Astrocyte (in vitro differentiated cells and primary cell): ENCODE measurements around the gene GLS2.

Experiments used
- EZH2 ChIP-seq: IDR thresholded peaks from 2 replicates; pipeline ENCODE4 v1.6.1; 2012; ENCODE audit warnings: mild to moderate bottlenecking, low read length, inconsistent platforms; ENCODE audit not compliant: insufficient read depth
- TF ChIP-seq, protein P1 (sequence below): IDR thresholded peaks from 2 replicates; pipeline ENCODE4 v1.5.1; 2011; ENCODE audit warnings: low read depth, mild to moderate bottlenecking, inconsistent platforms, low read length, moderate library complexity; ENCODE audit not compliant: insufficient read depth

DNA sequence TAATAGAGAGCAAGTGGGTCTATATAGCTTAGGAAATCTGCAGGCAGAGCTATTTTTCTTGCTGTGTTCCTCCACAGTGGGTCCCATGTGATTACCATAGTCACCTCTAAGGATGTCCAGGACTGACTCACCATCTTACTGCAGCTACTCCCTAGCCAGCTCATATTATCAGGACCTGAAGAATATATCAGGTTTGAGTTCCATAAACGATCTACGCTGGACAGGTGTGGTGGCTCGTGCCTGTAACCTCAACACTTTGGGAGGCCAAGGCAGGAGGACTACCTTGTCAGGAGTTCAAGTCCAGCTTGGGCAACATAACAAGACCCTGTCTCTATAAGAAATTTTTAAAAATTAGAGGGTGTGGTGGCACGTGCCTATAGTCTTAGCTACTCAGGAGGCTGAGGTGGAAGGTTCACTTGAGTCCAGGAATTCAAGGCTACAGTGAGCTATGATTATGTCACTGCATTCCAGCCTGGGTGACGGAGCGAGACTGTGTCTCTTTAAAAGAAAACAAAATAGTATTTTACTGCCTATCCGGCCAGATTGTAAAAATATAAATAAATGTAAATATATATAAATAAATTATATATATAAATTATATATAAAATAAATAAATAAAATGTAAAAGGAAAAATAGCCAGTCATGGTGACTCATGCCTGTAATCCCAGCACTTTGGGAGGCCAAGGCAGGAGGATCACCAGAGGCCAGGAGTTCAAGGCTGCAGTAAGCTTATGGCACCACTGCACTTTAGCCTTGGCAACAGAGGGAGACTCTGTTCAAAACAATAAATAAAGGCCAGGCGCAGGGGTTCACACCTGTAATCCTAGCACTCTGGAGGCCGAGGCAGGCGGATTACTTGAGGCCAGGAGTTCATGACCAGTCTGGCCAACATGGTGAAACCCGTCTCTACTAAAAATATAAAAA lies 26.5 kb downstream of the GLS2 start:
- TF ChIP-seq, protein P1, sequence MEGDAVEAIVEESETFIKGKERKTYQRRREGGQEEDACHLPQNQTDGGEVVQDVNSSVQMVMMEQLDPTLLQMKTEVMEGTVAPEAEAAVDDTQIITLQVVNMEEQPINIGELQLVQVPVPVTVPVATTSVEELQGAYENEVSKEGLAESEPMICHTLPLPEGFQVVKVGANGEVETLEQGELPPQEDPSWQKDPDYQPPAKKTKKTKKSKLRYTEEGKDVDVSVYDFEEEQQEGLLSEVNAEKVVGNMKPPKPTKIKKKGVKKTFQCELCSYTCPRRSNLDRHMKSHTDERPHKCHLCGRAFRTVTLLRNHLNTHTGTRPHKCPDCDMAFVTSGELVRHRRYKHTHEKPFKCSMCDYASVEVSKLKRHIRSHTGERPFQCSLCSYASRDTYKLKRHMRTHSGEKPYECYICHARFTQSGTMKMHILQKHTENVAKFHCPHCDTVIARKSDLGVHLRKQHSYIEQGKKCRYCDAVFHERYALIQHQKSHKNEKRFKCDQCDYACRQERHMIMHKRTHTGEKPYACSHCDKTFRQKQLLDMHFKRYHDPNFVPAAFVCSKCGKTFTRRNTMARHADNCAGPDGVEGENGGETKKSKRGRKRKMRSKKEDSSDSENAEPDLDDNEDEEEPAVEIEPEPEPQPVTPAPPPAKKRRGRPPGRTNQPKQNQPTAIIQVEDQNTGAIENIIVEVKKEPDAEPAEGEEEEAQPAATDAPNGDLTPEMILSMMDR: no peak
- no peak for TF ChIP-seq EZH2
